ENCODE results near the gene DIRAS2.

GRCh38 chr9:90645721-90646120, 3.1 kb upstream of the DIRAS2 start:
- TF ChIP-seq TAF1 (IDR thresholded peaks at IDR 0.05; ENCODE audit: borderline replicate concordance, insufficient read depth, low read length) (no peak), POLR2AphosphoS5 (IDR thresholded peaks at IDR 0.05; ENCODE audit: low read depth, low read length) (no peak)
